ENCODE data around the gene OLFML2B.

OLFML2B gene

DNA sequence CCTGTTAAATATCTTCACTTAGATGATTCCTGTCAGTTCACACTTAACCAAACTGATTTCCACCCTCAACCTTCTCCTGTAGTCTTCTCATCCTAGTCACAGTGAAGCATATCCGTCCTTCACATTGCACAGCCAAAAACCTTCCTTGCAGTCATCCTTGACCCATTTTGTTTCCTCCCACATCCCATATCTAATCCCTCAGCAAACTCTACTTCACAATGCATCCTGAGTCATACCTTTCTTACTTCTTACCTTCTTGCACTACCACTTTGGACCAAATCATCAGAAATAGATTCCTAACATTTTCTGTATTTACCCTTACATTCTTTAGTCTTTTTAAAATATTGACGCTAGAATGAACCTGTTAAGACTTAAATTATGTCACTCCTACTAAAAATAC is 86.9 kb downstream of the OLFML2B start:
- H3K9ac ChIP-seq (ENCODE audit: low read depth, low read length): no peak overlapping the region
- H3K9me3 ChIP-seq (ENCODE audit: insufficient read depth, low read length, severe bottlenecking): no peaks in the 10 kb centered on the region
- H4K20me1 ChIP-seq (ENCODE audit: insufficient read depth, low read length): no peaks in the 10 kb centered on the region
- peaks cover 4% of the 10 kb centered on the region; the same call in 1 of the 2 replicates for H3K36me3 ChIP-seq (ENCODE audit: insufficient read depth, low read length)
- H3K27ac ChIP-seq (ENCODE audit: low read length): no peak overlapping the region
- DNase-seq (no peak), ATAC-seq (ENCODE audit: insufficient read depth, low read depth) (no peak)
- H3K79me2 ChIP-seq (ENCODE audit: insufficient read depth, low read length): no peaks in the 10 kb centered on the region
- TF ChIP-seq, protein P1, sequence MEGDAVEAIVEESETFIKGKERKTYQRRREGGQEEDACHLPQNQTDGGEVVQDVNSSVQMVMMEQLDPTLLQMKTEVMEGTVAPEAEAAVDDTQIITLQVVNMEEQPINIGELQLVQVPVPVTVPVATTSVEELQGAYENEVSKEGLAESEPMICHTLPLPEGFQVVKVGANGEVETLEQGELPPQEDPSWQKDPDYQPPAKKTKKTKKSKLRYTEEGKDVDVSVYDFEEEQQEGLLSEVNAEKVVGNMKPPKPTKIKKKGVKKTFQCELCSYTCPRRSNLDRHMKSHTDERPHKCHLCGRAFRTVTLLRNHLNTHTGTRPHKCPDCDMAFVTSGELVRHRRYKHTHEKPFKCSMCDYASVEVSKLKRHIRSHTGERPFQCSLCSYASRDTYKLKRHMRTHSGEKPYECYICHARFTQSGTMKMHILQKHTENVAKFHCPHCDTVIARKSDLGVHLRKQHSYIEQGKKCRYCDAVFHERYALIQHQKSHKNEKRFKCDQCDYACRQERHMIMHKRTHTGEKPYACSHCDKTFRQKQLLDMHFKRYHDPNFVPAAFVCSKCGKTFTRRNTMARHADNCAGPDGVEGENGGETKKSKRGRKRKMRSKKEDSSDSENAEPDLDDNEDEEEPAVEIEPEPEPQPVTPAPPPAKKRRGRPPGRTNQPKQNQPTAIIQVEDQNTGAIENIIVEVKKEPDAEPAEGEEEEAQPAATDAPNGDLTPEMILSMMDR (IDR thresholded peaks at IDR 0.05; ENCODE audit: borderline replicate concordance, extremely low read depth, low read length, poor library complexity, severe bottlenecking): no peak
- no peak for TF ChIP-seq EZH2 (IDR thresholded peaks at IDR 0.05; ENCODE audit: borderline replicate concordance, low read depth, low read length, severe bottlenecking)
- H3K4me3 ChIP-seq (ENCODE audit: low read depth in 1 of 2, low read length in 2 of 2): no peak overlapping the region
- no peaks in the 10 kb centered on the region for H3K27me3 ChIP-seq (ENCODE audit: insufficient read depth, low read length, poor library complexity)
- H3K4me2 ChIP-seq (ENCODE audit: insufficient read depth, low read length): no peak overlapping the region
- H2AFZ ChIP-seq (ENCODE audit: low read depth, low read length): no peak overlapping the region
- peaks cover 33% of the 10 kb centered on the region for H3K4me1 ChIP-seq (ENCODE audit: insufficient read depth, low read length)

DNA sequence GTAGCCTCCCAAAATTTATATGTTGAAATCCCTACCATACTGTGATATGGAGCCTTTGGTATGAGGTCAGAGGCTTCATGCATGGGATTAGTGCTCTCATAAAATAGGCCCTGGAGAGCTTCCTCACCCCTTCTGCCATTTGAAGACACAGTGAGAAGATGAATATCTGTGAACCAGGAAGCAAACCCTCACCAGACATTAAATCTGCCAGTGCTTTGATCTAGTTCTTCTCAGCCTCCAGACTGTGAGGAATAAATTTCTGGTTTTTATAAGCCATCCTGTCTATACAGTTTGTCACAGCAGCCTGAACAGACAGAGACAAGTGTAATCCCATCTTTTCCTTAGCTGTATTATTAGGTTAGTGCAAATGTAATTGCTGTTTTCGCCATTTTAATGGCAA is 88.4 kb downstream of the OLFML2B start:
- TF ChIP-seq EZH2 (IDR thresholded peaks at IDR 0.05; ENCODE audit: borderline replicate concordance, low read depth, low read length, severe bottlenecking): no peak
- TF ChIP-seq, protein P1 (IDR thresholded peaks at IDR 0.05; ENCODE audit: borderline replicate concordance, extremely low read depth, low read length, poor library complexity, severe bottlenecking): no peak
- Histone ChIP-seq H3K9me3 (ENCODE audit: insufficient read depth, low read length, severe bottlenecking) (no peaks in the 10 kb centered on the region), H3K27ac (ENCODE audit: low read length) (peak overlapping the region; percentile 51), H3K4me2 (ENCODE audit: insufficient read depth, low read length) (peak overlapping the region; percentile 59), H3K9ac (ENCODE audit: low read depth, low read length) (no peak overlapping the region), H3K4me3 (ENCODE audit: low read depth in 1 of 2, low read length in 2 of 2) (no peak overlapping the region), H2AFZ (ENCODE audit: low read depth, low read length) (no peak overlapping the region), H3K27me3 (ENCODE audit: insufficient read depth, low read length, poor library complexity) (no peaks in the 10 kb centered on the region), H3K79me2 (ENCODE audit: insufficient read depth, low read length) (no peaks in the 10 kb centered on the region), H3K36me3 (ENCODE audit: insufficient read depth, low read length) (peaks cover 4% of the 10 kb centered on the region; the same call in 1 of the 2 replicates), H3K4me1 (ENCODE audit: insufficient read depth, low read length) (peaks cover 33% of the 10 kb centered on the region), H4K20me1 (ENCODE audit: insufficient read depth, low read length) (no peaks in the 10 kb centered on the region)
- DNase-seq (peak; percentile 10), ATAC-seq (ENCODE audit: insufficient read depth, low read depth) (peak; percentile 36)

DNA sequence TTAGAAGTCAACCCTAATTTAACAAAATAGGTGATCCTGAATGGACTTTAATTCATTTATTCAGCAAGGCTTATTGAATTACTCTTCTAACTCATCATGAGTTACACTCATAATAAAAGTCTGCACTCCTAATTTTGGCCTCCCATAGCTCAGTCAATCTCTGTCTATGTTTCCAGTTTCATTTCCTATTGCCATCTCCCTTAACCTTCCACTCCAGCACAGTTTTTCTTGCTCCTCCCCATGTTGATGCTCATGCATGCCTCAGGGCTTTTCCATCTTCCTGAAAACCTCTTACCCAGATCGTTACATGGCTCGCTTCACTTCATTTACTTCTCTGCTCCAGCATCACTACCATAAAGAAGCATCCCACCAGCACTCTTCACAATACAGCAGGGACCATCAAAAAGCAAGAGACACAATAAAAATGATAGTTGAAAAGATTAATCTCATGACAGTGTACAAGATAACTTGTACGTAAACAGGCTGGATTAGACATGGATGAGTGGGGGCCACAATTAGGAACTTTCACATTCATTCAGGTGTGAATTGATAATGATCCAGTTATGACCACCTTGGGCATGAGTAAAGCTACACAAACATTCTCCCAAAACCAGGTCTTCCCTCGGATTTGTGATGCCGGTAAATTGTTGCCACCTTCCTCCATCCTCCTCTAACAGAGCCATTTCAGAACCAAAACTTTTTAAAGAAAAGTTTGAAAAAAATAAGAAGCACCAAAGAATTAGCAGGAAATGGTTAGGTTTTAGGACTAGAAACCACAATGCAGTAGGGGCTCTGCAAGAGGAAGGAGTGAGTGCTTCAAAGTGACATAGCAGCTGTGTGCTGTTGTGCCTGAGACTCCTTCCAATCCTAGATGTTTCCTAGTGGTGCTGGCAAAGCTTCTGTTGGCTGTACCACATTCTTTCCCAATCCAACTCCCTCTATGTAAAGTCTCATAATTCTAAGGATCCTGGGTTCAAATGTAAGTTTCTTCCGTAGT is 89.8 kb downstream of the OLFML2B start:
- Histone ChIP-seq H3K9ac (ENCODE audit: low read depth, low read length) (peak overlapping the region; percentile 0; the same call in 1 of the 2 replicates), H2AFZ (ENCODE audit: low read depth, low read length) (peak overlapping the region; percentile 21; the same call in 1 of the 2 replicates), H3K4me3 (ENCODE audit: low read depth in 1 of 2, low read length in 2 of 2) (peak overlapping the region in 1 of 2 experiments; percentile 32; a peak in 2 of 4 replicates), H3K79me2 (ENCODE audit: insufficient read depth, low read length) (no peaks in the 10 kb centered on the region), H4K20me1 (ENCODE audit: insufficient read depth, low read length) (no peaks in the 10 kb centered on the region), H3K4me1 (ENCODE audit: insufficient read depth, low read length) (peaks cover 33% of the 10 kb centered on the region), H3K27me3 (ENCODE audit: insufficient read depth, low read length, poor library complexity) (no peaks in the 10 kb centered on the region), H3K4me2 (ENCODE audit: insufficient read depth, low read length) (peak overlapping the region; percentile 59), H3K9me3 (ENCODE audit: insufficient read depth, low read length, severe bottlenecking) (no peaks in the 10 kb centered on the region), H3K36me3 (ENCODE audit: insufficient read depth, low read length) (peaks cover 4% of the 10 kb centered on the region; the same call in 1 of the 2 replicates), H3K27ac (ENCODE audit: low read length) (peak overlapping the region; percentile 69)
- peak; percentile 65 for DNase-seq
- ATAC-seq (ENCODE audit: insufficient read depth, low read depth): peak; percentile 100
- no peak for TF ChIP-seq EZH2 (IDR thresholded peaks at IDR 0.05; ENCODE audit: borderline replicate concordance, low read depth, low read length, severe bottlenecking)
- TF ChIP-seq, protein P1 (IDR thresholded peaks at IDR 0.05; ENCODE audit: borderline replicate concordance, extremely low read depth, low read length, poor library complexity, severe bottlenecking): no peak
